ENCODE results near the gene UGT2B7. TPM values are rescaled to one million over a fixed set of nuclear protein-coding genes. Genes with fewer than 3 reads are reported as not detected.

UGT2B7 gene
- not detected in 2 replicates for total RNA-seq (ENCODE audit: low replicate concordance)

GRCh38 chr4:69096111-69096656 is at the start of gene UGT2B7:
Gene UGT2B7, plus strand, starts transcription at chr4:69096474. Its CDS starts 47 bp downstream, at chr4:69096521.

Other genes starting within 250 kb of the UGT2B7 start
- gene UGT2A3, start 144.7 kb upstream of the UGT2B7 start, total RNA-seq (ENCODE audit: low replicate concordance): not detected in 2 replicates
- not detected in 2 replicates for gene UGT2B11, start 118.3 kb downstream of the UGT2B7 start, total RNA-seq (ENCODE audit: low replicate concordance)
- gene UGT2B28, start 184.0 kb downstream of the UGT2B7 start, total RNA-seq (ENCODE audit: low replicate concordance): not detected in 2 replicates